COLO829 (cell line): Measurements from ENCODE around the gene FOXR1.
"Not testable (repeated sequence)": the region's sequence is repeated elsewhere in the genome, so short reads cannot be mapped to it uniquely, and the experiment has no call there.

ENCODE experiments used
- DNase-seq: peaks from one replicate; pipeline ENCODE4 v3.0.0; 2012; ENCODE audit warnings: low spot score

The FOXR1 gene

GRCh38 chr11:118947091-118947490 lies 24.5 kb upstream of the FOXR1 start:
- no peak for DNase-seq

- DNase-seq, result no peak
Measured at GRCh38 chr11:118948000-118948399, 23.6 kb upstream of the FOXR1 start.

- DNase-seq, result no peak
Measured at GRCh38 chr11:118953265-118953664, 18.3 kb upstream of the FOXR1 start.

- not testable (repeated sequence) for DNase-seq
Measured at GRCh38 chr11:118953976-118954375, 17.6 kb upstream of the FOXR1 start.

- DNase-seq, result peak; percentile 89
Measured at GRCh38 chr11:118956094-118956846, 15.3 kb upstream of the FOXR1 start, which contains the start of gene UPK2. TSS of gene UPK2 (plus strand) at chr11:118956298. CDS start at chr11:118956351, 53 bp downstream.

- DNase-seq, result no peak
Measured at GRCh38 chr11:118956847-118957469, 14.6 kb upstream of the FOXR1 start.

GRCh38 chr11:118957549-118957948 lies 14.0 kb upstream of the FOXR1 start:
- DNase-seq, result no peak

- no peak for DNase-seq
Measured at GRCh38 chr11:118957968-118958367, 13.6 kb upstream of the FOXR1 start.

GRCh38 chr11:118958577-118958976 lies 13.0 kb upstream of the FOXR1 start:
- no peak for DNase-seq

GRCh38 chr11:118961189-118961588 lies 10.4 kb upstream of the FOXR1 start:
- no peak for DNase-seq

- DNase-seq, result no peak
Measured at GRCh38 chr11:118961591-118961990, 10.0 kb upstream of the FOXR1 start.

- not testable (repeated sequence) for DNase-seq
Measured at GRCh38 chr11:118969508-118969907, 2.1 kb upstream of the FOXR1 start.

GRCh38 chr11:118973985-118974384 lies 2.4 kb downstream of the FOXR1 start:
- no peak for DNase-seq

GRCh38 chr11:118975771-118976709 lies 4.5 kb downstream of the FOXR1 start:
- no peak for DNase-seq

- no peak for DNase-seq
Measured at GRCh38 chr11:118979434-118979833, 7.9 kb downstream of the FOXR1 start.

GRCh38 chr11:118980191-118980881 lies 8.8 kb downstream of the FOXR1 start:
- DNase-seq, result no peak

GRCh38 chr11:118984337-118984736 lies 12.8 kb downstream of the FOXR1 start:
- not testable (repeated sequence) for DNase-seq

GRCh38 chr11:118984825-118985224 lies 13.3 kb downstream of the FOXR1 start:
- no peak for DNase-seq

GRCh38 chr11:118988280-118988679 lies 16.7 kb downstream of the FOXR1 start:
- DNase-seq, result no peak

- not testable (repeated sequence) for DNase-seq
Measured at GRCh38 chr11:118991486-118992038, 20.0 kb downstream of the FOXR1 start.

GRCh38 chr11:118996926-118997626 lies 25.5 kb downstream of the FOXR1 start:
- no peak for DNase-seq
